Measurements from ENCODE around the gene USE1. TPM values are rescaled to one million over a fixed set of nuclear protein-coding genes. Genes with fewer than 3 reads are reported as not detected.

Gene USE1
- polyA plus RNA-seq, 2 of the 4 experiments (the other 2 are of a cell fraction), result 10.1 to 16.5 TPM

DNA sequence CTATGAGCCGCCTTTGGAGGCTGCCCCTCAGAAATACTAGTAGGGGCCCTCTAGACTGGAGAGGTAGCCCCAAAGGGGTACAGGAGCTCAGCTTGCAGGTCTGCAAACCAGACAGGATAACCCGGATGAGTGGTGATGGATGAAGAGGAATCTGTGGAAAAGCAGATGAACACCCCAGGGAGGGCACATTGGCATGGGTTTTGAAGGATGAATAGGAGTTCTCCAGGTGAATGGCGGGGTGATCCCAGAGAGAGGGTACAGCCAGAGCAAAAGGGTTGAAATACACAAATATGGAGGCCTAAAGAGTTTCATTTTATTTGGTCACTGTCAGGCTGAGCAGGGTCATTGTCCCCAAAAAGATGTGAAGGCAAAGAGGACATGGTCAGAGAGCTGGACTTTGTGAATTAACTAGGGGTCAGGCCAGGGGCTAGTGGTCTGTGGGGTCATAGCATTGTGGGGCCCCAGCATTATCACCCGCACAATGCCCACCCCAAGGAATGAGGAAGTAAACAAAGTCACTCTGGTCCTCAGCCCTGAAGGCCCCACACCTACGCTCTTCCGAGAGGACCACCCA lies 25.8 kb downstream of the USE1 start:
- DNase-seq (ENCODE audit: low read depth in 1 of 2, low spot score in 1 of 2) (no peak), FAIRE-seq (no peak), ATAC-seq (no peak)
- no peak for TF ChIP-seq RAD21 (conservative IDR thresholded peaks at IDR 0.05 in 1 of 2, IDR thresholded peaks at IDR 0.05 in 1 of 2)
- TF ChIP-seq, protein P1, sequence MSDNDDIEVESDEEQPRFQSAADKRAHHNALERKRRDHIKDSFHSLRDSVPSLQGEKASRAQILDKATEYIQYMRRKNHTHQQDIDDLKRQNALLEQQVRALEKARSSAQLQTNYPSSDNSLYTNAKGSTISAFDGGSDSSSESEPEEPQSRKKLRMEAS (IDR thresholded peaks at IDR 0.05), result 0 out of 2 replicates have a peak, but pooled peaks have one; percentile 37
- H3K4me1 ChIP-seq, result peaks cover 71% of the 10 kb centered on the region
- ChIA-PET CTCF (interaction anchor here (0.6 to 10.0 kb wide), 6 partner anchors 9 to 478 kb away, joined by 3 to 62 read pairs (median 3); no protein-coding TSS in a partner anchor), POLR2A (no interaction called here)
- no peaks in the 10 kb centered on the region for H3K9me3 ChIP-seq
- peak overlapping the region; percentile 90 for H3K4me2 ChIP-seq
- H3K4me3 ChIP-seq, result 0 out of 3 replicates have a peak overlapping the region, but pooled peaks have one; percentile 11
- WGBS (ENCODE audit: missing lambda C conversion rate), result 87% methylated on average over 6 of the region's 6 CpGs
- H3K27ac ChIP-seq, result peak overlapping the region; percentile 92 to 96

- DNase-seq (ENCODE audit: low read depth in 1 of 2, low spot score in 1 of 2) (no peak), ATAC-seq (no peak), FAIRE-seq (no peak)
- Histone ChIP-seq H3K4me1 (peaks cover 69% of the 10 kb centered on the region), H3K4me2 (peak overlapping the region; percentile 90), H3K4me3 (peak overlapping the region; percentile 93), H3K27ac (peak overlapping the region; percentile 92 to 96), H3K9me3 (no peaks in the 10 kb centered on the region)
- ChIA-PET CTCF (interaction anchor here (0.7 to 10.0 kb wide), 9 partner anchors 7 to 527 kb away, joined by 3 to 62 read pairs (median 3); partner anchors contain the start of gene ANKLE1), POLR2A (interaction anchor here (1.6 kb wide), 1 partner anchor 8 kb away, joined by 5 read pairs; no protein-coding TSS in a partner anchor)
- 65% methylated on average over 4 of the region's 8 CpGs for WGBS (ENCODE audit: missing lambda C conversion rate)
- TF ChIP-seq RARB (CRISPR knock-in tag; IDR thresholded peaks at IDR 0.05) (no peak), HDAC2 (IDR thresholded peaks at IDR 0.05) (peak; percentile 57; the same call in 1 of the 2 replicates), ZFP36 (IDR thresholded peaks at IDR 0.05; ENCODE audit: borderline replicate concordance, partially characterized antibody) (peak; percentile 91), ZNF302 (CRISPR knock-in tag; IDR thresholded peaks at IDR 0.05) (no peak), BHLHE40 (IDR thresholded peaks at IDR 0.05; ENCODE audit: low read depth, low read length) (no peak), PHF8 (IDR thresholded peaks at IDR 0.05; ENCODE audit: borderline replicate concordance, low read depth) (no peak), NFE2L2 (conservative IDR thresholded peaks at IDR 0.05; ENCODE audit: low read length) (no peak), RFX5 (IDR thresholded peaks at IDR 0.05) (no peak), NR3C1 (IDR thresholded peaks at IDR 0.05) (no peak), NPAS2 (CRISPR knock-in tag; IDR thresholded peaks at IDR 0.05; ENCODE audit: borderline replicate concordance) (no peak), E2F6 (IDR thresholded peaks at IDR 0.05; ENCODE audit: borderline replicate concordance, low read depth) (no peak), KDM1A (IDR thresholded peaks at IDR 0.05; ENCODE audit: low read depth) (peak; percentile 89; the same call in 1 of the 2 replicates), JUN (IDR thresholded peaks at IDR 0.05) (no peak), HOXB5 (CRISPR knock-in tag; IDR thresholded peaks at IDR 0.05) (no peak), TP53 (CRISPR knock-in tag; IDR thresholded peaks at IDR 0.05) (no peak), RNF2 (IDR thresholded peaks at IDR 0.05; ENCODE audit: borderline replicate concordance, low read depth) (no peak), EP300 (IDR thresholded peaks at IDR 0.05) (no peak), RAD21 (conservative IDR thresholded peaks at IDR 0.05 in 1 of 2, IDR thresholded peaks at IDR 0.05 in 1 of 2) (no peak), ATOH8 (CRISPR knock-in tag; IDR thresholded peaks at IDR 0.05; ENCODE audit: low read depth) (no peak), MYC (IDR thresholded peaks at IDR 0.05; ENCODE audit: borderline replicate concordance, low read length) (no peak), JUNB (IDR thresholded peaks at IDR 0.05) (no peak), EHF (CRISPR knock-in tag; IDR thresholded peaks at IDR 0.05) (no peak)
- TF ChIP-seq, protein P1 (IDR thresholded peaks at IDR 0.05), result no peak
- TF ChIP-seq, protein P2, sequence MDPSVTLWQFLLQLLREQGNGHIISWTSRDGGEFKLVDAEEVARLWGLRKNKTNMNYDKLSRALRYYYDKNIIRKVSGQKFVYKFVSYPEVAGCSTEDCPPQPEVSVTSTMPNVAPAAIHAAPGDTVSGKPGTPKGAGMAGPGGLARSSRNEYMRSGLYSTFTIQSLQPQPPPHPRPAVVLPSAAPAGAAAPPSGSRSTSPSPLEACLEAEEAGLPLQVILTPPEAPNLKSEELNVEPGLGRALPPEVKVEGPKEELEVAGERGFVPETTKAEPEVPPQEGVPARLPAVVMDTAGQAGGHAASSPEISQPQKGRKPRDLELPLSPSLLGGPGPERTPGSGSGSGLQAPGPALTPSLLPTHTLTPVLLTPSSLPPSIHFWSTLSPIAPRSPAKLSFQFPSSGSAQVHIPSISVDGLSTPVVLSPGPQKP (IDR thresholded peaks at IDR 0.05; ENCODE audit: low read depth, low read length), result no peak
- TF ChIP-seq, protein P3, sequence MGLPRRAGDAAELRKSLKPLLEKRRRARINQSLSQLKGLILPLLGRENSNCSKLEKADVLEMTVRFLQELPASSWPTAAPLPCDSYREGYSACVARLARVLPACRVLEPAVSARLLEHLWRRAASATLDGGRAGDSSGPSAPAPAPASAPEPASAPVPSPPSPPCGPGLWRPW (IDR thresholded peaks at IDR 0.05), result no peak
- TF ChIP-seq, protein P4, sequence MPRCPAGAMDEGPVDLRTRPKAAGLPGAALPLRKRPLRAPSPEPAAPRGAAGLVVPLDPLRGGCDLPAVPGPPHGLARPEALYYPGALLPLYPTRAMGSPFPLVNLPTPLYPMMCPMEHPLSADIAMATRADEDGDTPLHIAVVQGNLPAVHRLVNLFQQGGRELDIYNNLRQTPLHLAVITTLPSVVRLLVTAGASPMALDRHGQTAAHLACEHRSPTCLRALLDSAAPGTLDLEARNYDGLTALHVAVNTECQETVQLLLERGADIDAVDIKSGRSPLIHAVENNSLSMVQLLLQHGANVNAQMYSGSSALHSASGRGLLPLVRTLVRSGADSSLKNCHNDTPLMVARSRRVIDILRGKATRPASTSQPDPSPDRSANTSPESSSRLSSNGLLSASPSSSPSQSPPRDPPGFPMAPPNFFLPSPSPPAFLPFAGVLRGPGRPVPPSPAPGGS (IDR thresholded peaks at IDR 0.05), result no peak
Measured at GRCh38 chr19:17242431-17243208, 27.5 kb downstream of the USE1 start.
